HepG2 (cell line): ENCODE results near the gene DCAKD. TPM values are rescaled to one million over a fixed set of nuclear protein-coding genes. Genes with fewer than 3 reads are reported as not detected.

Experiments used
- ARID5B ChIP-seq: IDR thresholded peaks from 2 replicates; pipeline ENCODE4 v1.4.0; 2020; ENCODE audit warnings: mild to moderate bottlenecking, missing genetic modification reagents
- CTCF ChIP-seq: sonication (generic); formaldehyde crosslinking; IDR thresholded peaks from 2 replicates; pipeline ENCODE4 v1.5.0; 2020; ENCODE audit warnings: mild to moderate bottlenecking, missing genetic modification reagents, moderate library complexity
- DZIP1 ChIP-seq: sonication (generic); formaldehyde crosslinking; IDR thresholded peaks from 2 replicates; pipeline ENCODE4 v1.5.0; 2020; ENCODE audit warnings: mild to moderate bottlenecking, missing genetic modification reagents
- ELK4 ChIP-seq: sonication (generic); formaldehyde crosslinking; IDR thresholded peaks from 2 replicates; pipeline ENCODE4 v1.9.0; 2021; ENCODE audit warnings: missing genetic modification reagents, borderline replicate concordance
- JUND ChIP-seq: sonication (generic); formaldehyde crosslinking; IDR thresholded peaks from 2 replicates; pipeline ENCODE4 v1.8.0; 2022; ENCODE audit warnings: mild to moderate bottlenecking, missing genetic modification reagents
- PITX1 ChIP-seq: sonication (generic); formaldehyde crosslinking; IDR thresholded peaks from 2 replicates; pipeline ENCODE4 v1.5.1; 2020; ENCODE audit warnings: mild to moderate bottlenecking, missing genetic modification reagents
- THAP11 ChIP-seq: IDR thresholded peaks from 2 replicates; pipeline ENCODE4 v1.6.1; 2016; ENCODE audit warnings: missing biosample characterization, missing genetic modification reagents
- ZBTB43 ChIP-seq: sonication (generic); formaldehyde crosslinking; conservative IDR thresholded peaks from 2 replicates; pipeline ENCODE4 v1.4.0; 2020; ENCODE audit warnings: missing genetic modification reagents
- ZFP82 ChIP-seq: sonication (generic); formaldehyde crosslinking; IDR thresholded peaks from 2 replicates; pipeline ENCODE4 v1.5.1; 2020; ENCODE audit warnings: mild to moderate bottlenecking, missing genetic modification reagents, borderline replicate concordance
- ZGPAT ChIP-seq: IDR thresholded peaks from 2 replicates; pipeline ENCODE4 v1.6.1; 2016; ENCODE audit warnings: mild to moderate bottlenecking
- ZNF296 ChIP-seq: sonication (generic); formaldehyde crosslinking; conservative IDR thresholded peaks from 2 replicates; pipeline ENCODE4 v1.5.0; 2020; ENCODE audit warnings: mild to moderate bottlenecking, missing genetic modification reagents
- ZNF343 ChIP-seq: sonication (generic); formaldehyde crosslinking; IDR thresholded peaks from 2 replicates; pipeline ENCODE4 v1.4.0; 2020; ENCODE audit warnings: mild to moderate bottlenecking, missing genetic modification reagents
- ZNF530 ChIP-seq: sonication (generic); formaldehyde crosslinking; IDR thresholded peaks from 2 replicates; pipeline ENCODE4 v1.5.0; 2020; ENCODE audit warnings: low read depth, mild to moderate bottlenecking, missing genetic modification reagents
- ZNF572 ChIP-seq: sonication (generic); formaldehyde crosslinking; IDR thresholded peaks from 2 replicates; pipeline ENCODE4 v1.5.1; 2020; ENCODE audit warnings: mild to moderate bottlenecking, missing genetic modification reagents
- ZNF713 ChIP-seq: sonication (generic); formaldehyde crosslinking; IDR thresholded peaks from 2 replicates; pipeline ENCODE4 v1.4.0; 2020; ENCODE audit warnings: mild to moderate bottlenecking, missing genetic modification reagents
- ZSCAN29 ChIP-seq: sonication (generic); formaldehyde crosslinking; conservative IDR thresholded peaks from 2 replicates; pipeline ENCODE4 v1.4.0; 2020; ENCODE audit warnings: mild to moderate bottlenecking, missing genetic modification reagents
- polyA plus RNA-seq, 8 experiments: library from polyadenylated mRNA; depleted of rRNA in 3 of 8; stranded (reverse) in 7 of 8; unstranded in 1 of 8; fragments of >200 nt; fragmentation: Illumina TruSeq in 4 of 8; extraction: Trizol in 4 of 8; gene quantifications; 2 replicates each; pipeline versions ENCODE4 v1.2.1 to v1.2.3, GENCODE V29; 2011 to 2016; ENCODE audit warnings: low read depth in 4 of 8, missing spikeins in 1 of 8, mixed read lengths in 1 of 8; ENCODE audit not compliant: insufficient read depth in 1 of 8
- total RNA-seq, 5 experiments: library from RNA; depleted of rRNA; stranded (reverse); fragments of >200 nt; fragmentation: Illumina TruSeq; extraction: Trizol; gene quantifications; 2 replicates each; pipeline ENCODE4 v1.2.3, GENCODE V29; 2016; ENCODE audit warnings: low read depth in 1 of 5

The DCAKD gene
- total and polyA plus RNA-seq, 2 of the 13 experiments (the other 11 are each of a cell fraction or from before 2014, with no cell fraction given): 25.9 to 29.2 TPM

GRCh38 chr17:45098869-45099616 lies 47.6 kb upstream of the DCAKD start (continued):
- TF ChIP-seq ZGPAT (CRISPR knock-in tag) (peak; percentile 56), ARID5B (CRISPR knock-in tag) (no peak), ELK4 (no peak), THAP11 (CRISPR knock-in tag) (peak; percentile 44; the same call in 1 of the 2 replicates), ZBTB43 (CRISPR knock-in tag) (no peak), ZFP82 (no peak), DZIP1 (CRISPR knock-in tag) (no peak), ZNF713 (CRISPR knock-in tag) (no peak), CTCF (peak; percentile 96), ZNF530 (CRISPR knock-in tag) (no peak), ZNF296 (CRISPR knock-in tag) (no peak), JUND (no peak), PITX1 (CRISPR knock-in tag) (0 out of 2 replicates have a peak, but pooled peaks have one; percentile 45), ZNF343 (no peak), ZSCAN29 (CRISPR knock-in tag) (no peak; the same call in 1 of the 2 replicates), ZNF572 (CRISPR knock-in tag) (no peak)
